ENCODE data around the gene PLD5.
"Not testable (repeated sequence)": the region's sequence is repeated elsewhere in the genome, so short reads cannot be mapped to it uniquely, and the experiment has no call there.

Gene PLD5

GRCh38 chr1:242128951-242129502, 395.5 kb downstream of the PLD5 start:
- DNase-seq (ENCODE audit: extremely low read depth, insufficient read length): no peak
- H3K36me3 ChIP-seq (ENCODE audit: control insufficient read depth, insufficient read depth, low read length): no peaks in the 10 kb centered on the region
- H3K4me3 ChIP-seq (replicated peaks; ENCODE audit: low read depth, low read length): no peak overlapping the region
- no peaks in the 10 kb centered on the region for H3K27me3 ChIP-seq (replicated peaks; ENCODE audit: control insufficient read depth, insufficient read depth, low read length)
- TF ChIP-seq, protein P1, sequence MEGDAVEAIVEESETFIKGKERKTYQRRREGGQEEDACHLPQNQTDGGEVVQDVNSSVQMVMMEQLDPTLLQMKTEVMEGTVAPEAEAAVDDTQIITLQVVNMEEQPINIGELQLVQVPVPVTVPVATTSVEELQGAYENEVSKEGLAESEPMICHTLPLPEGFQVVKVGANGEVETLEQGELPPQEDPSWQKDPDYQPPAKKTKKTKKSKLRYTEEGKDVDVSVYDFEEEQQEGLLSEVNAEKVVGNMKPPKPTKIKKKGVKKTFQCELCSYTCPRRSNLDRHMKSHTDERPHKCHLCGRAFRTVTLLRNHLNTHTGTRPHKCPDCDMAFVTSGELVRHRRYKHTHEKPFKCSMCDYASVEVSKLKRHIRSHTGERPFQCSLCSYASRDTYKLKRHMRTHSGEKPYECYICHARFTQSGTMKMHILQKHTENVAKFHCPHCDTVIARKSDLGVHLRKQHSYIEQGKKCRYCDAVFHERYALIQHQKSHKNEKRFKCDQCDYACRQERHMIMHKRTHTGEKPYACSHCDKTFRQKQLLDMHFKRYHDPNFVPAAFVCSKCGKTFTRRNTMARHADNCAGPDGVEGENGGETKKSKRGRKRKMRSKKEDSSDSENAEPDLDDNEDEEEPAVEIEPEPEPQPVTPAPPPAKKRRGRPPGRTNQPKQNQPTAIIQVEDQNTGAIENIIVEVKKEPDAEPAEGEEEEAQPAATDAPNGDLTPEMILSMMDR (IDR thresholded peaks at IDR 0.05; ENCODE audit: insufficient read depth, low read length, poor library complexity, severe bottlenecking): peak; percentile 35

GRCh38 chr1:242120432-242120831, 404.1 kb downstream of the PLD5 start:
- TF ChIP-seq, protein P1 (IDR thresholded peaks at IDR 0.05; ENCODE audit: insufficient read depth, low read length, poor library complexity, severe bottlenecking): no peak
- H3K4me3 ChIP-seq (replicated peaks; ENCODE audit: low read depth, low read length): no peak overlapping the region
- no peak for DNase-seq (ENCODE audit: extremely low read depth, insufficient read length)

DNA sequence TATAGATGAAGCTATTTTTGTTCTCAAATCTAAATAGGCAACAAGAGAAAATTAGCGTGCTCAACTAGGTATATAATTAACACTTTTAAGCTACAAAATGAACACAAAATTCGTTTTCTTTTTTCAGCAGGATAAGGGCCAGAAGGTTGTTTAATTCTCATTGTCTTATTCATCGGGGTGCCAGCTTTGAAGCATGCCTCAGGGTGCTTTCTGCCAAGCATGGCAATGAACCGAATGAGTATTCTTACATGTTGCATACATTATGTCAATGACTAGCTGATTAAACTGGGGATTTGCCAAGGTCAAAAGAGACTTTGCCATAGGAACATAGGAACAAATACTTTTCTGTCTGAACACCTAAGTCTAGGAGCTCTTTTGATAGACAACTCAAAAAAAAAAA, 423.6 kb downstream of the PLD5 start:
- no peaks in the 10 kb centered on the region for H3K27me3 ChIP-seq (replicated peaks; ENCODE audit: control insufficient read depth, insufficient read depth, low read length)
- no peak for DNase-seq (ENCODE audit: extremely low read depth, insufficient read length)
- no peak overlapping the region for H3K4me3 ChIP-seq (replicated peaks; ENCODE audit: low read depth, low read length)
- TF ChIP-seq, protein P1 (IDR thresholded peaks at IDR 0.05; ENCODE audit: insufficient read depth, low read length, poor library complexity, severe bottlenecking): no peak
- no peaks in the 10 kb centered on the region for H3K36me3 ChIP-seq (ENCODE audit: control insufficient read depth, insufficient read depth, low read length)

More at GRCh38 chr1:242120432-242120831, 404.1 kb downstream of the PLD5 start:
- Histone ChIP-seq H3K36me3 (ENCODE audit: control insufficient read depth, insufficient read depth, low read length) (no peaks in the 10 kb centered on the region), H3K27me3 (replicated peaks; ENCODE audit: control insufficient read depth, insufficient read depth, low read length) (no peaks in the 10 kb centered on the region)

DNA sequence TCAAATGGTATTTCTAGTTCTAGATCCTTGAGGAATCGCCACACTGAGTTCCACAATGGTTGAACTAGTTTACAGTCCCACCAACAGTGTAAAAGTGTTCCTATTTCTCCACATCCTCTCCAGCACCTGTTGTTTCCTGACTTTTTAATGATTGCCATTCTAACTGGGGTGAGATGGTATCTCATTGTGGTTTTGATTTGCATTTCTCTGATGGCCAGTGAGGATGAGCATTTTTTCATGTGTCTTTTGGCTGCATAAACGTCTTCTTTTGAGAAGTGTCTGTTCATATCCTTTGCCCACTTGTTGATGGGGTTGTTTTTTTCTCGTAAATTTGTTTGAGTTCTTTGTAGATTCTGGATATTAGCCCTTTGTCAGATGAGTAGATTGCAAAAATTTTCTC, 427.2 kb downstream of the PLD5 start:
- not testable (repeated sequence) for H3K4me3 ChIP-seq (replicated peaks; ENCODE audit: low read depth, low read length); H3K27me3 ChIP-seq (replicated peaks; ENCODE audit: control insufficient read depth, insufficient read depth, low read length); H3K36me3 ChIP-seq (ENCODE audit: control insufficient read depth, insufficient read depth, low read length); DNase-seq (ENCODE audit: extremely low read depth, insufficient read length)

GRCh38 chr1:242093116-242093515, 431.4 kb downstream of the PLD5 start:
- Histone ChIP-seq H3K36me3 (ENCODE audit: control insufficient read depth, insufficient read depth, low read length) (no peaks in the 10 kb centered on the region), H3K4me3 (replicated peaks; ENCODE audit: low read depth, low read length) (no peak overlapping the region), H3K27me3 (replicated peaks; ENCODE audit: control insufficient read depth, insufficient read depth, low read length) (no peaks in the 10 kb centered on the region)
- TF ChIP-seq, protein P1 (IDR thresholded peaks at IDR 0.05; ENCODE audit: insufficient read depth, low read length, poor library complexity, severe bottlenecking): no peak
- DNase-seq (ENCODE audit: extremely low read depth, insufficient read length): no peak

GRCh38 chr1:242089911-242090310, 434.6 kb downstream of the PLD5 start:
- H3K4me3 ChIP-seq (replicated peaks; ENCODE audit: low read depth, low read length): no peak overlapping the region
- no peak for DNase-seq (ENCODE audit: extremely low read depth, insufficient read length)
- H3K36me3 ChIP-seq (ENCODE audit: control insufficient read depth, insufficient read depth, low read length): no peaks in the 10 kb centered on the region
- TF ChIP-seq, protein P1 (IDR thresholded peaks at IDR 0.05; ENCODE audit: insufficient read depth, low read length, poor library complexity, severe bottlenecking): no peak
- H3K27me3 ChIP-seq (replicated peaks; ENCODE audit: control insufficient read depth, insufficient read depth, low read length): no peaks in the 10 kb centered on the region

Measured in GM06990 (cell line).